Activated T-cell treated with anti-CD3 and anti-CD28 coated beads for 1 hour (primary cell): Measurements from ENCODE around the gene ELMO1.

Experiments used
- DNase-seq: peaks from one replicate; pipeline ENCODE4 v3.0.0-alpha.2; 2020; ENCODE audit warnings: low read depth

The ELMO1 gene

GRCh38 chr7:37346761-37347160 lies 101.9 kb downstream of the ELMO1 start:
- DNase-seq, result no peak

- no peak for DNase-seq
Measured at GRCh38 chr7:37344886-37345579, 103.6 kb downstream of the ELMO1 start.

GRCh38 chr7:37342688-37343471 lies 105.8 kb downstream of the ELMO1 start:
- peak; percentile 52 for DNase-seq

GRCh38 chr7:37342176-37342687 lies 106.4 kb downstream of the ELMO1 start:
- no peak for DNase-seq

- DNase-seq, result no peak
Measured at GRCh38 chr7:37341033-37341630, 107.5 kb downstream of the ELMO1 start.

- DNase-seq, result no peak
Measured at GRCh38 chr7:37338966-37339365, 109.7 kb downstream of the ELMO1 start.

GRCh38 chr7:37337522-37337921 lies 111.1 kb downstream of the ELMO1 start:
- DNase-seq, result no peak

GRCh38 chr7:37336259-37336658 lies 112.4 kb downstream of the ELMO1 start:
- no peak for DNase-seq

- no peak for DNase-seq
Measured at GRCh38 chr7:37333075-37333474, 115.6 kb downstream of the ELMO1 start.

- DNase-seq, result no peak
Measured at GRCh38 chr7:37332243-37333016, 116.2 kb downstream of the ELMO1 start.

- no peak for DNase-seq
Measured at GRCh38 chr7:37330775-37331174, 117.9 kb downstream of the ELMO1 start.

- no peak for DNase-seq
Measured at GRCh38 chr7:37329940-37330339, 118.7 kb downstream of the ELMO1 start.

GRCh38 chr7:37327288-37327687 lies 121.4 kb downstream of the ELMO1 start:
- DNase-seq, result no peak

GRCh38 chr7:37323966-37324365 lies 124.7 kb downstream of the ELMO1 start:
- no peak for DNase-seq

GRCh38 chr7:37322831-37323230 lies 125.8 kb downstream of the ELMO1 start:
- DNase-seq, result no peak

- no peak for DNase-seq
Measured at GRCh38 chr7:37320848-37321468, 127.7 kb downstream of the ELMO1 start.

GRCh38 chr7:37320140-37320847 lies 128.4 kb downstream of the ELMO1 start:
- DNase-seq, result no peak

- no peak for DNase-seq
Measured at GRCh38 chr7:37318541-37318940, 130.1 kb downstream of the ELMO1 start.

- no peak for DNase-seq
Measured at GRCh38 chr7:37315772-37316715, 132.6 kb downstream of the ELMO1 start.

- DNase-seq, result no peak
Measured at GRCh38 chr7:37312608-37313007, 136.1 kb downstream of the ELMO1 start.
